Coronary artery (tissue), 2 donors: ENCODE results near the gene GPR160.

ENCODE experiments used
- DNase-seq: peaks from one replicate; pipeline ENCODE4 v3.0.0-alpha.2; 2017; ENCODE audit warnings: low spot score
- H3K27ac ChIP-seq, 2 donors: fragments of 200-600 bp; sonication (generic); one replicate each; pipeline ENCODE4 v1.5.1; 2016 to 2019
- H3K4me3 ChIP-seq: fragments of 200-600 bp; sonication (generic); 2 replicates; pipeline ENCODE4 v1.5.1; 2016; ENCODE audit warnings: mild to moderate bottlenecking, moderate library complexity
- TF ChIP-seq, protein P1 (sequence below): fragments of 200-600 bp; sonication (generic); IDR thresholded peaks from one replicate; pipeline ENCODE4 v1.5.1; 2019; ENCODE audit warnings: antibody characterized with exemption

Gene GPR160

DNA sequence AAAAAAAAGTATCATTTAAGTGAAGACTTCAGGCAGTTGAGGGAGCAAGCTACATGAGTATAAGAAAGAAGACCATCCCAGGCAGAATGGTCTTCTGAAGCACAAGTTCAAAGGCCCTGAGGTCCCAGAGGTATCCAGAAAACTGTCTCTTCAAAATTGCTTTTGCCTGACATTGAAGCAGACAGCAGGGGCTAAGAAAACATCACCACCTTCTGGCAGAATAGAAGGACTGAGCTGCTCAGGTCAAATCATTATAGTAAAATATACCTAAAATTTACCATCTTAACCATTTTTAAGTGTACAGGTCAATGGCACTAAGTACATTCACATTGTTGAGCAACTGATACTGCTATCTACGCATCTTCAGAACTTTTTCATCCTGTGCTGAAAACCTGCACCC lies 16.4 kb downstream of the GPR160 start:
- no peak for DNase-seq
- Histone ChIP-seq H3K4me3 (no peak overlapping the region), H3K27ac (no peak overlapping the region)
- TF ChIP-seq, protein P1, sequence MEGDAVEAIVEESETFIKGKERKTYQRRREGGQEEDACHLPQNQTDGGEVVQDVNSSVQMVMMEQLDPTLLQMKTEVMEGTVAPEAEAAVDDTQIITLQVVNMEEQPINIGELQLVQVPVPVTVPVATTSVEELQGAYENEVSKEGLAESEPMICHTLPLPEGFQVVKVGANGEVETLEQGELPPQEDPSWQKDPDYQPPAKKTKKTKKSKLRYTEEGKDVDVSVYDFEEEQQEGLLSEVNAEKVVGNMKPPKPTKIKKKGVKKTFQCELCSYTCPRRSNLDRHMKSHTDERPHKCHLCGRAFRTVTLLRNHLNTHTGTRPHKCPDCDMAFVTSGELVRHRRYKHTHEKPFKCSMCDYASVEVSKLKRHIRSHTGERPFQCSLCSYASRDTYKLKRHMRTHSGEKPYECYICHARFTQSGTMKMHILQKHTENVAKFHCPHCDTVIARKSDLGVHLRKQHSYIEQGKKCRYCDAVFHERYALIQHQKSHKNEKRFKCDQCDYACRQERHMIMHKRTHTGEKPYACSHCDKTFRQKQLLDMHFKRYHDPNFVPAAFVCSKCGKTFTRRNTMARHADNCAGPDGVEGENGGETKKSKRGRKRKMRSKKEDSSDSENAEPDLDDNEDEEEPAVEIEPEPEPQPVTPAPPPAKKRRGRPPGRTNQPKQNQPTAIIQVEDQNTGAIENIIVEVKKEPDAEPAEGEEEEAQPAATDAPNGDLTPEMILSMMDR, result no peak

DNA sequence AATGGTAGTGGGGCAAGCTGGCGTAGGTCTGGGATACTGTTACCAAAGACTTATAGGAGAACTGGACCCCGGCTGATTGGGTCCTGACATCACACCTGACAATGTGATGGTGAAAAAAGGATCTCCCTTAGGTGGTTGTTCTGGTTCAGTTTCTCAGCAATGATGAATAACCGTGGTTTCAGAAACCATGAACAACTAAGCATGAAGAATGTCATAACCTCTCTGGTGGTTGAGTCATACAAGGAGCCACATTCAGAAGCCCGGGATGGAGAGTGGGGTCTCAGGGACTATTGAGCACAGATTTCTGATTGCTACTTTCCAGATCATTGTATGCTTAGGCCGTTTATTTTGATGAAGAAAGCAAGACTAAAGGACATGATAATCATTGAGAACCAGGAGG lies 17.4 kb downstream of the GPR160 start:
- no peak overlapping the region for H3K4me3 ChIP-seq
- no peak overlapping the region for H3K27ac ChIP-seq
- DNase-seq, result no peak
- TF ChIP-seq, protein P1, result no peak

DNA sequence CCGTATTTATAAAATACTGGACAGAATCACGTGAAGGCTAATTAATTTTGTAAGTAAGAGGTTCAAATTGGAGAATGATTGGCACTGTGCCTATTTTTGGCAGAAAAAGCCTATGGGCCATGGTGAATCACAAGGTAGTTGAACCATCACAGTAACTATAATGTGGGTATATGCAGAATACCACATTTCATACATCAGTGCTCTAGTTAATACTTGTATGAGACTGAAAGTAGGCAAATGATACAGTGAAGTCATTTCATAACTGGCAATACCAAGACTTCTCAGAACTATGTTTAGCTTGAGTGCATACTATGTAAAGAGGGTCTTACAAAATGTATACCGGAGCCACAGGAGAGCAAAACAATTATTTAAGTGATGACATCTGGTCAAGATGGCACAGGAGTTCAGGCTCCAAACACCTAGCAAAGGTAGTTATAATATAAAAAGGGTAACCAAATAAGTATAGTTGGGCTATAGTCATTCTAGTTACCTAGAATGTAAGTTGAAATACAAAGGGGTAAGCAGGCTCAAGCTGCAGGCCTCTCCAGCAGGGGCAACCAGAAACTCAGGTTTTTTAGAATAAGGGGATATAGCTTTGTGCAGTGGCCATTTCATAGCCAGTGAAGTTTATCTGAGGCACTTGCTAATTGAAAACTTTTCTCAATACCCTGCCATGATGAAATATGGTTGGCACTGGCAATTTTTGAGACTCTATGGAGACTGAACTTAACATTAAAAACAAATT lies 19.1 kb downstream of the GPR160 start:
- no peak overlapping the region for H3K27ac ChIP-seq
- TF ChIP-seq, protein P1, result no peak
- no peak for DNase-seq
- no peak overlapping the region for H3K4me3 ChIP-seq

DNA sequence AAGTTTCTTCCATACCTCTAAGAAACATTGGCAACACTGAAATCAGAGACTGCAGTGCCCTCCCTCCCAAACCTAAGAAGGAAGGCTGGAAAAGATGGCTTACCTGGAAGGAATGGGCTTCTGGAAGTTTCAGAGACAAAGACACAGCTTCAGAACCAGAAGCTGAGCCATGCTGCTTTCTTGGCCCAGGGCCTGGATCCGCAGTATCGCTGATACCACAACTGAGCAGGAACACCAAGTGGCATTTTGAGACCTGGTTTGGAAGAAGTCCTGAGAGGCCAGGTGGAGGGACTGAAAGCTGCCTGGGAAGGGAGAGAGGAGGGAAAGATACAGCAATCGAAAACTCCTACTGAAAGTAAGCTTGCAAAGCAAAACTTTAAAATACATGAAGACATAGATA lies 19.8 kb downstream of the GPR160 start:
- H3K27ac ChIP-seq, result no peak overlapping the region
- TF ChIP-seq, protein P1, result no peak
- DNase-seq, result no peak
- no peak overlapping the region for H3K4me3 ChIP-seq

DNA sequence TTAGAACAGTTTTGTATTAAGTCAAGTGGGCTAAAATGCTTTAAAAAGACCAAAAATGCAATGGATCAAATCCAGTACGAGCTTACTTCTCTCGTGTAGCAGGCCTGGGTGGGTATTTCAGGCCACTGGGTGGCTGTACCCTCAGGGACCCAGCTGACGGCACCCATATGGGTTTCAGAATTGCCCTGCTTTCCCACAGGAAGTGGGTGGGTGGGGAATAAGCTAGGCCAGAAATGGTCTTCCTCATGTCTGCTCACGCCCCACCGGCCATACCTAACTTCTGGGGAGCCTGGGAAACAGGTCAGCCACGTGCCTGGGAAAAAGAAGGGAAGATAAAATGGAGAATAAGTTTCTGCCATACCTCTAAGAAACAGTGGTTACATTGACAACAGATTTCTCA lies 20.3 kb downstream of the GPR160 start:
- no peak overlapping the region for H3K4me3 ChIP-seq
- no peak overlapping the region for H3K27ac ChIP-seq
- TF ChIP-seq, protein P1, result no peak
- no peak for DNase-seq

DNA sequence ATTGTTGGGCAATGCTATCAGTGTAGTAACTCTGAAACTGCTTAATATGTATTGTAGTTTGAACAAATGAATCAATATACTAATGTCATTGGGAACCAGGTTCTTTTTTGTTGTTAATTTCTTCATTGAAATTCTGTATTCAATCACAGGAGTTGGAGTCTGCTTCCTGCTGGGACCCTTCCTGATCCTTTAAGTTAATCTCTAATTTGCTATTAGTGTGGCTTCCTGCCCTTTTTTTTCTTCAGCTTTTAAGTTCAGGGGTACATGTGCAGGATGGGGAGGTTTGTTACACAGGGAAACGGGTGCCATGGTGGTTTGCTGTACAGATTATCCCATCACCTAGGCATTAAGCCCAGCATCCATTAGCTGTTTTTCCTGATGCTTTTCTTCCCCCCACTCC lies 21.7 kb downstream of the GPR160 start:
- no peak overlapping the region for H3K27ac ChIP-seq
- TF ChIP-seq, protein P1, result no peak
- no peak for DNase-seq
- H3K4me3 ChIP-seq, result no peak overlapping the region

DNA sequence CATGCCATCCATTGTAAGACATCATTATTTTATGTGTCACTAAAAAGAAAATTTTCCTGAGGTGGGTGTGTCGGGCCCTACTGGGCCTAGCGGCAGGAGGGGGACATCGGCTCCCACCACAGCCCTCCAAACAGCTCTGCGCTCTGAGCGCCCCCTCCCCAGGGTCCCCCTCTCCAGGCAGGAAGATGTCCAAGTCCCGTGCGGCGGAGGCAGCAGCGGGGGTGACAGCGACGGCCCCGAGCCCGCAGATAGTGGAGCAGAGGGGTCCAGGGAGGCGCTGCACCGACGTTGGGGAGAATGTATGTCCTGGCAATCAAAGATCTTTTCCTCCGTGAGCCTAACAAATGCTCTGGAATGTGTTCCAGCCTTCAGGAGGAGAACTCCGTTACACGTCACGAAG lies 24.3 kb downstream of the GPR160 start:
- DNase-seq, result no peak
- no peak overlapping the region for H3K27ac ChIP-seq
- no peak overlapping the region for H3K4me3 ChIP-seq
- TF ChIP-seq, protein P1, result no peak
